ENCODE measurements around the gene ATP5MC2.

- TF ChIP-seq CTCF (IDR thresholded peaks at IDR 0.05; ENCODE audit: insufficient read depth, low read length) (no peak), GABPA (IDR thresholded peaks at IDR 0.05; ENCODE audit: low read depth) (no peak), POLR2AphosphoS5 (IDR thresholded peaks at IDR 0.05; ENCODE audit: low read depth) (no peak)
Observed at GRCh38 chr12:53696655-53697331, 20.9 kb upstream of the ATP5MC2 start.
